GM18870 (cell line): Measurements from ENCODE around the gene GTPBP1.

Source experiments
- ATAC-seq: cut with Tn5 transposase; IDR thresholded peaks from one replicate; pipeline ENCODE4 v1.9.1; 2021; ENCODE audit warnings: moderate library complexity; ENCODE audit not compliant: unreplicated experiment

GTPBP1 gene

DNA sequence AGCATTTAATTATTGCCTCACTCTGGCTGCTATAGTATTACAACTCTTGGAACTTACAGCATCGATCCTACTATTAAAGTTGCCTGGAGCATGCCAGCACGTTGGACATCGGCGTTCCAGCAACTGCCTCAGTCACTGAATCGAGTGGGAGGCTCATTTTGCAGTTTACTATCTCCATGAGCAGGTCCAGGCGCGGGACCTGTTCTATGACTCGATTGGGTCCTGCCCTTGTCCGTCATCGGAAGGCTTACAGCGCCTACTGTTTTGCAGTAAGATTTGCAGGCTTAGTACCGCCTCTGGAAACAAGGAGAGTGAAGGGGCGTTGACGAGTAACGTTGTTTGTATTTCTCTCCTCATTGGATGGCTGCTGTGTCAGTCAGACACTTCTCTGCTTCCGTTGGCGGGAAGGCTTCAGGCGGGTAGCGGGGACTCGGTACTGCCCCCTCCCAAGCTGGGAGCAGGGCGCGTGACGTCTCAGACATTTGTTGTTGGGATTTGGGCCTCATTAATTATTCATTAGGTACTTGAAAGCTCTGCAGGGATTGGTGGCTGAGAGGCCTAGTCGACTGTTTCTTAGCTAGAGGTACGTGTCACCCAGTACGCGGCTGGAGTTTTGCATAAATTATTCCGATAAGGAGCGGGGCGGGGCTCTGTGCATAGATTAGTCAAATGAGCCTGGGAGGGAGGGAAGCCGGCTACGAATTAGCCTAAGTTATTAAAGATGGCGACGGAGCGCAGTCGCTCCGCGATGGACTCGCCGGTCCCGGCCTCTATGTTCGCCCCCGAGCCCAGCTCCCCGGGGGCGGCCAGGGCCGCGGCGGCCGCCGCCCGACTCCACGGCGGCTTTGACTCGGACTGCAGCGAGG, at the start of gene GTPBP1:
TSS of gene GTPBP1 (plus strand) at position 710 of the 866 bp plus-strand sequence. CDS start at position 722, 12 bp downstream.
- ATAC-seq, result peak; percentile 83

DNA sequence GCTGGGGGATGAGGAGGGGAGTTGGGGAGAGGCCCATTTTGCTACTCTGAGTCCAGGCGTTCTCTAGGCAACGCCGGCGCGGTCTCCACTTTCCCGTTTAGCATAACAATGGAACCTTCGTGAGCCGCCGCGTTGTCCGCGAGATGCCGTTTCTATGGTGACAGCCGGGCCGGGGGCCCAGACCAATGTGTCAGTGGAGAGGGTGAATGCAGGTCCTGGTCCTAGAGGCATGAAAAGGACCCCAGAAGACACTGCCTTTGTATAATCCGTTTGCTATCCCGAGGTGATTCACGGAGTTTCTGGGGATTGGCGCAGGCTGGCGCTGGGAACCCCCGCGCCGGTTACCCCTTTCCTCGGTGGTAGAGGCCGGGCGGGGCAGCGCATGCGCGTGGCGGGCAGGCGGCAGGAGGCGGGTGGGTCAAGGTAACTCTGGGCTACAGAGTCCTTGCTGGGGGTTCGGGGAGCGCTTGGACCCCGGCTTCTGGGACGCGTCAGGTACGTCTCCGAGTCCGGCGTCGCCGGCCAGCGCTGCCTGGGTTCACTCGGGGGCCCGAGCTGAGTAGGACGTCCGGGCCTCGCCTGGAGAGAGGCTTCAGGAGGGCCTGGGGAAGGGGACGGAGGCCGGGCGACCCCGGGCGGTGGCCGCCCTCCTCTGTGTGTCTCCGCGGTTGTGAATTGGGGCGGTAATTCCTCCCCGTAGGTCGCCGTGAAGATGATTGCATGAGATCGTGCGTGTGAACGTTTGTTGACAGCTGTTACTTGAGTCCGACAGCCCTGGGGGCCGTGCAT, 49.3 kb upstream of the GTPBP1 start, which contains the start of the genes CBY1 and FAM227A:
TSS of gene CBY1 (plus strand) at position 383 of the 789 bp plus-strand sequence. CDS start 11,417 bp downstream, outside the sequence.
TSS of gene FAM227A (minus strand) at position 137 of the 789 bp plus-strand sequence. CDS start 6,224 bp downstream, outside the sequence.
- peak; percentile 48 for ATAC-seq

DNA sequence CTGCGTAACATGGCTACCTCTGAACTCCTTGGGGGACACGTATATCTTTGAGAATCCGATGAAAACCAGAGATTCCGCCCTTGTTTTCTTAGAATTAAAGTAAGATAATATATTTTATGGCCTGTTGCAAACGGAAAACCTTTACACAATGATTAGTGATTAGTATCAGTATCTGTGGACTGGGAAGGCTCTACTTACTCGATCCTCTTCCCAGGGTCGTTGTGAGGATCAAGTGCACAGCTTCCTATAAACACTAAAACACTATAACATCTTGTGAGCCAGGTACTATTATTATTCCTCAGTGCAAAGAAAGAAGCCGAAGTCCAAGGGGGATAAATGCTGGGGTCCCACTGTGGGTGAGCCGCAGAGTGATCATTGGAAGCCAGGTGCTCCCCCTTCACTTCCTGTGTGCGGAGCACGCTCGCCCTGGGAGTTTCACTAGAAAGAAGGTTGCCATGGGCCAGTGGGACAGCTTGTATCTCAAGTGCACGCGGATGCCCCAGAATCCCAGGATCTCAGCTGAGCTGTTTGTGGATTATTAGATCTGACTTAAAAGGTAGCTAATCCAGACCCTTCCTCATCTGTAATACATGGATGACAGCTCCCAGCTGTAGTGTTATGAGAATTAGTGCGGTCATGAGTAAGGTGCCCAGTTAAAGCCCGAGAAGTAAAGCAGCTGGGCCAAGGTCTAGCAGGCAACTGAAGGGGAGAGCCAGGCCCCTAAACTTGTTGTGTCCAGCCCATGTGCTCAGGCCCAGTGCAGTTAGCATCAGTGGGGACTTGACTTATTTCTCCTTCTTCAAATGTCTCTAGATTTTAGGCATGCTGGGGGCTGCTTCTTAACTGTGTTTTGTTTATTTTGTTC, 48.5 kb upstream of the GTPBP1 start:
- peak; percentile 27 for ATAC-seq

DNA sequence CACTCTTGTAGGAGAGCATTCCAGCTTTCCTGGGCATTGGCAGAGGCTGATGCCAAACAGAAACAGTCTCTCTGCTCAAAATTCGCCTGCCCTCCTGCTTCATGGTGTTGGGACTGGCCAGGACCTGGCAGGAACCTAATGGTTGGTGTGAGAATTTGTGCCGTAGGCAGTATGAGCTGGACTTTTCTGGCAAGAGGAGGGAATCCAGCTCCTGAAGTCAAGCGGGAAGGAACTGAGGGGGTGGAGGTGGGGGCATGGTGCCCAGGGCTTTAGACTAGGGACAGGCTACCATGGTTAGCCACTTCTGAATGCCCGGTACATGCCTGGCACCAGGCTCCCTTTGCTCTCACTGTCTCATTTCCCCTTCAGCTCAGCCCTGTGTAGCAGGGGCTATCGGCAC, 30.9 kb upstream of the GTPBP1 start:
- ATAC-seq, result no peak

DNA sequence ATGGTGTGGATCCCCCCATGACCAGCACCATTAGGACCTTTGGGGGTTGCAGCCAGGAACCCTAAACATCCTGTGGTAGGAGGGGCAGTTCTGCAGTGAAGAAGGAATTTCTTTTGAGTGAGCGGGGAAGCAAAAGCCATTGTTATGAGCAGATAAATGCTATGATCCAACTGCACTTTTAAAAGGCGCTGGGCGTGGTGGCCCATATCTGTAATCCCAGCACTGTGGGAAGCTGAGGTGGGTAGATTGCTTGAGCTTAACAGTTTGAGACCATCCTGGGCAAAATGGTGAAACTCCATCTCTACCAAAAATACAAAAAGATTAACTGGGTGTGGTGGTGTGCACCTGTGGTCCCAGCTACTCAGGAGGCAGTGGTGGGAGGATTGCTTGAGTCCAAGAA, 29.9 kb upstream of the GTPBP1 start:
- no peak for ATAC-seq

DNA sequence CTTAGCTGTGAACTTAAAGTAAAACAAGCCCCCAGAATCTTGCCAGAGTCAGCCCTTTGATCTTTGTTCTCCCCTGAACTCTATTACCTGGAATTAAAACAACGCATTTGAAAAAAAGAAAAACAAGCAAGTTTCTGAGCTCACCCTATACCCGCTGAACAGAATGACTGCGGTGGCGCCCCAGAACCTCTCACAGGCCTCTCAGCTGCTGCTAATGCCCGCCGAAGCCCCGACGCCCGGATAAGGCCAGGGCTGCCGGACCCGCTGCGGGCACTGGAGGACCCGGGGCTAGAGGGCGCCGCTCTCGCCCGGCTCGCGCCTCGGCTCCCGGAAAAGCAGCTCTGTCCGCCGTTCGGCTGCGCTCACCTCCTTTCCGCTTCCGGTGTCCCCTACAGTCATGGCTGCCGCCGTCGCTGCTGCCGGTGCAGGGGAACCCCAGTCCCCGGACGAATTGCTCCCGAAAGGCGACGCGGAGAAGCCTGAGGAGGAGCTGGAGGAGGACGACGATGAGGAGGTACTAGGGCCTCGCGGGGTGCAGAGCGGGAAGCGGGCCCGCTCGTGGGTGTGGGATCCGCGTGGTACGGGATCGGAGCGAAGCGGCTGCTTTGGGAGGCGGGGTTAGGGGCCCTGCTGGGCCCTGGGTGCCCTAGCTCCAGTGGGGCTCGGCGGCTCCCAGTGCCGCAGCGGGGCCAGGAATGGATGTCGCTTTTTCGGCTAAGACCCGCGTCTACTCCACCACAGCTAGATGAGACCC, 24.0 kb upstream of the GTPBP1 start, which contains the start of gene TOMM22:
TSS of gene TOMM22 (plus strand) at position 376 of the 754 bp plus-strand sequence. CDS start at position 398, 22 bp downstream.
- ATAC-seq, result peak; percentile 79

DNA sequence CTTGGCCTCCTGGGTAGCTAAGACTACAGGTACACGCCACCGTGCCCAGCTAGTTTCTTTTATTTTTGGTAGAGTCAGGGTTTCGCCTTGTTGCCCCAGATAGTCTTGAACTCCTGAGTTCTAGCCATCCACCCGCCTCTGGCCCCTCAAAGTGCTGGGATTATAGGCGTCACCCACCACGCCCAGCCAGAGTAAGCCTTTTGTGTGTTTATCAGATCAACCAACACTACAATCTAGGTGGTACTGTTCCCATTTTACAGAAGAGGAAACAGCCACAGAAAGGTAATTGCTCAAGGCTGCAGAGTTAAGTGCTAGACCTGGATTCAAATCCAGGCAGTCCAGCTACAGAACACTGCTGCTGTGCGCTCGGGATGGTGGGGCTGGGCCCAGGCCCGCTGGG, 20.8 kb upstream of the GTPBP1 start:
- ATAC-seq, result no peak

DNA sequence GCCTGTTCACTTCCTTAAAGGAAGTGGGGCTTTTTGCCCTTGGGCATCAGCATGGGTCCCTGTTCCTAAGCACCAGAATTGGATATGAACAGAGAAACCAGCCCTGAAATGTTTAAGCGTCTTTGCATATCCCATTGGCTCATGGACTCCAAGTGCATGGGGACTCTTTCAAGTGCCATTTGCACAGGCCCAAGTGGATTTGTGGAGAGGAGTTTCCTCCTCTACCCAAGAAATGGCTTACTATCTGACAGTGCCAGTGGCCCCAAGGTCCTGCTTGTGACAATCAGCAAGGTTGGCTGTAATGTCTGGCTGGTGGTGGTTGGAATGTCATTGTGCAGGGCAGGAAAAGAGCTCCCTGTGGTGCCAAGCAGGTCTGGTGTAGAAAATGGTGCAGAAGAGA, 20.0 kb upstream of the GTPBP1 start:
- ATAC-seq, result no peak

DNA sequence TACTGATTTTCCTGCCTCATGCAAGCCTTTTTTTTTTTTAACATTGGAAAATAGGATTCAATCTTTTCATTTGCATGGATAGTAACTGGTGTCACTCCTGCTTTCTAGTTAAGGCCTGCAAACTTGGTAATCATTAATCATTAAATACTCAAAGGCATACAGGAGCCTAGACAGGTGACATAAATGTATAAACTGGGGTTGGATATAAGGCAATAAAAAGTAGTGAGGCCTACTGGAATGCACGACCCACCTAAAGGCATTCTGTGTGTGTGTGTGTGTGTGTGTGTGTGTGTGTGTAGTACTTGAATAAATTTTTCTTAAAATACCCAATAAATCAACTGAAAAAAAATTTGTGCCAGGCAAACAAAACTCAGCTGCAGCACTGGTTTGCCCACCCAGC, 16.1 kb upstream of the GTPBP1 start:
- no peak for ATAC-seq

DNA sequence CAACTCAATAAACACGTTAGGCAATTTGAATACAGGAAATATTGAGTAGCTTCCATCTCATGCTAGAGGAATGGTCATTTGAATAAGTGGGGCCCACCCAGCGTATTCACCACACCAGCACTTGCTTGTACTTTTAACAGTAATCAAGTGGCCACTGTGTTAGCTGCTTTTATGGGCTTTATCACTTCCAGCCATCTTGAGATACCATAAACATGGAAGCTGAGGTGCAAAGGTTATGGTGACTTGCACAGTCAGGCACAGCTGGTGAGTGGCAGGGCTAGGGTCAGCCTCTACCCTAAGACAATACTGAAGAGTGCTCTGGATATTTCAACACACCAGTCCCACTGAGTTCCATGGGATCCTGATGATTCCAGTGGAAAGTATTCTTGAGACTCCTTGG, 11.7 kb upstream of the GTPBP1 start:
- no peak for ATAC-seq

DNA sequence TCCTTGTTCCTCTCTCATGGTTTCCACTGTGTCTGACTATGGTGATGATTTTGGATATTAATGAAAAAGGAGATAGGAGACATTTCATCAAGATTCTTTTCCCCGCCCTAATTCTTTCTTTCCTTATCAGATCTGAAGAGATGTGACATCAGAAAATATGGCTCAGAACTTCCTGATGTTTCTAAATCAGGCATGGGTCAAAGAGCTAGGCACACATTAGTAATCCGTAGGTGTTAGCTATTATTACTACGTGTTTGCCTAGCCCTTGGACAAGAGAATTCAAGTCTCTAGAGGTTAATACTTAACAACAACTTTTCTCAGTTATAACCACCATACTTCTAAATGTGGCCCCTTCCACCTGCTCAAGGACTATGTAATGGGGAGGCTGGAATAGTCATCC, 10.8 kb upstream of the GTPBP1 start:
- no peak for ATAC-seq

DNA sequence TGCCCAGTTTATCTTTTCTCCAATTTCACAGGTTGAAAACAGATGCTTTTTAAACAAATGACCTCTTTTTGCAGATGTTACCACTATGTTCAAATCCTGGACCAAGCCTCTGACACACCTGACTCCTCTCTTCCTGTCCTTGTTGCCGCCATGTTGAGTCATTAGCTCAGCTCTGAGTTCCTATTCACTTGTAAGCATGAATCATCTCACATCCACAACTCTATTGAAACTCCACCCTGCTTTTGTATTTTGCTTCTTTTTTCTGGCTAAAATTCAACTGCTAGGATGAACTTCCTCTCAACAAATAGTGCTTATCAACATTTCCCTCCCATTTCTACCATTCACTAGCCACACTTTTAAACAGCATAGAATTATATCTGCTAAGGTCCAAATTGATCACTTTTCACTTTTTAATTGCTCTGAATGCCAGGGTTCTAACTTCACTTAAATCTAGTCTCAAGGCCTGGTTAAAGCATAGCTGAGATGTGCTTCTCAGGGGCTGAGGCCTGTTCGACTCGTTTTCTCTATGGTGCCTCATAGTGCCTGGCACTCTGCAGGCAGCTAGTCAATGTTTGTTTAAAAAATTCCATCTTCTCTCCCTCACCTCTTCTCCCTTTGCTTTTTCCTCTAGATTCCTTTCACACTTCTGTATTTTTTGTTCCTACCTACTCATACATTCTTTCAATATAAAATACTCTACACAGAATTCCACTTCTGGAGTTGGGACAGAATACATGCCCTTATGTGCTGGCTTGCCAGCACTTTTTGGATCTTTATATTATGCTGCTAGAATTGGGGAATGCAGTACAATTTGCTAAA, 8.9 kb upstream of the GTPBP1 start:
- ATAC-seq, result no peak

DNA sequence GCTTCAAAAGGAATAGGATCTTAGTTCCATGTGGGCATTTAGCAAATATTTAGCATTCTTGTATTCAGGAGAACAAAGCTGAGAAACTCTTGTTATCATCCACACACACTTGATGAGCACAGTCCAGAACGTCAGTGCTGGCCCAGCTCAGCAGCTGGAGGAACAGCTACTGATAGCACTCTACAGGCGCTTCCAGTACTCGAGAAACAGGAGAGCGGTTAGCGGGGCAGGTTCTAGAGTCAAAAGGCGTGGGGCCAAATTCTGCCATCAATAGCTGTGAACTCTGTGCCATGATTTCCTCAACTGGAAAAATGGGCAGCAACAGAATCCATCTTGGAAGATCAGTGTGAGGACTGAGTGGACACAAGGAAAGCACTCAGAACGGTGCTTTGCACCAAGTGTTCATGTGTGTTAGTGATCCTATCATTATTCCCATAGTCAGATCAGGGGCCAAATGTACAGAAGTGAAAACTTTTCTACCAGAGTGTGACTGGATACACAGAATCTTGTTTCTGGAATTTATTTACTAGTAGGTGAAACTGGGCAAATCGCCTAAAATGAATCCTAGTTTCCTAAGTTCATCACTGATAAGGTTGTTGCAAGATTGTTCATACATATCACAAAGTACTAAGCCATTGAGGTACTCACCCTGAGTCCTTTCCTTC, 8.2 kb upstream of the GTPBP1 start:
- no peak for ATAC-seq

DNA sequence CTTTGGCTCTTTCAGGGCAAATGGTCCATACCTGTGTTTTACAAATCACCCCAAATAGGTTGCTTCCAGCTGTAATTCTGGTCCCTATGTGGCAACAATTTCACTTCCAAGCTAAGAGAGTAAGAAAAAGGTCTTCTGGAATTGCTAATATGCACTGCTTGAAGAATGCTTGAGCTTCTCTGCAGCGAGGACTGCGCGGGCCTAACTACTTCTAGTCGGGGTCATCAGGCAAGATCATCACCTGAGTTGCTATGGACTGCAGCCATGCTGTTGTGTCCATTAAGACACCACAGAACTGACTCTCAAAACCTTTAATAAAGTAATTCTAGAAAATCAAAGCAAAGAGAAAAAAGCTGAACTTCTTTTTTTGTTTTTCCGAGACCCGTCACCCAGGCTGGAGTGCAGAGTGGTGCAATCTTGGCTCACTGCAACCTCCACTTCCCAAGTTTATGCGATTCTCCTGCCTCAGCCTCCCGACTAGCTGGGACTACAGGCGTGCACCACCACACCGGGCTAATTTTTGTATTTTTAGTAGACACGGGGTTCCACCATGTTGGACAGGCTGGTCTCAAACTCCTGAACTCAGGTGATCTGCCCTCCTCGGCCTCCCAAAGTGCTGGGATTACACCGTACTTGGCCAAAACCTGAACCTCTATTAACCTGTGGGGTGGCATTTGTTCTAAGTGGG, 7.2 kb upstream of the GTPBP1 start:
- ATAC-seq, result no peak

DNA sequence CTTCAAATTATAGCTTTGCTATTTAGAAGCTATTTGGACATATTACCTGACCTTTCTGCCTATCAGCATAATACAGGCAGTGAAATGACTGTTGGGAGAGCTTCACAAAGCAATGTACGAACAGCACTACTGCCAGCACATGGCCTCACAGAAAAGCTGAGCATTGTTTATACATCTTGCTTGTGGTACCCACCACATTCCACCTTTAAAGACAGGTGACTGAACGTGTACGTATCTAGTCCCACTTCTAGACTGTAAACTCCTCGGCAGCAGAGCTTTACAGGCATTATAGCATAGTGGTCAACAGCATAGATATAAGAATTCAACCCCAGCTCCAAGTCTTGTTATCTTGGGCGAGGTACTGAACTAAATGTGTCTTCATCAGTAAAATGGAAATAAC, 6.6 kb upstream of the GTPBP1 start:
- no peak for ATAC-seq

DNA sequence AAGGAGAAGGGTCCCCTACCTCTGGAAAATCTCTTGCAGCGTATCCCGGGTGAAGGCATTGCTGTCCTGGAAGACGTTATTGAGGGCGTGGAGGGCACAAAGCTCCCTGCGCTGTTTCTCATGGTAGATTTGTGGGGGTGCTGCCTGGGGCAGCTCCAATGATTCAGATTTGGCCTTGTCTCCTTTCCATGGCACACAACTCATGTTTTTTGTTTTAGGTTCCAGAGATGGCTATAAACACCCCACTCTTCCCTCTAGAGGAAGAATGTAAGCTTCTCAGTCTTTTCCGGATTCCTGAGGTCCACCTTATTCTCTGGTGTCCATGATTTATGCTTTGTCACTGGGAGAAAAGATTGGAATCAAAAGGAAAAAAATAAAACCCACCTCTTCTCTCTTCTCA, 6.0 kb upstream of the GTPBP1 start:
- ATAC-seq, result no peak

DNA sequence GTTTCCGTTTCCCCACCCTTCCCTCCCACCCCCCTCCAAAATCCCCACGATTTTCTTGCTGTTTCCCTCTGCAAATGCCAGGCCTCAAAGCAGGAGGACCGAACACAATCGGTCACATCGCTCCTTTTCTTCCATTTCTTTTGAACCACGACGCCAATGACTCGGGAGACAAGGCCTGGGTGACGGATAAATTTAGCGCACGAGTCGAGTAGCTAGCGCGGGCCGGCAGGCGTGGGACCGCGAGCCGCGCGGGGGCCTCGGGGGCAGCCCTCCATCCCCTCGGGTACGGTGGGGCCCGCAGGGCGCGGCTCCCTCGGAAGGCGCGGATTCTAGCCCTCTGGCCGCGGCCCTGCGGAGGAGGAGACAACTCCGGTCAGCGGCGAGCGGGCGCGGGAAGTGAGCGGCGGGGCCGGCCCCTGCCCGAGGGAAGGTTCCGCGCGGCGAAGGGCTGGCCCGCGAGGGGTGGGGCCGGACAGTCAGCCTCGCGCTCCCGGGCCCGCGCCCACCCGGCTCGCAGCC, 5.4 kb upstream of the GTPBP1 start:
- ATAC-seq, result no peak
